GM19467 (cell line): ENCODE measurements around the gene CTU2.

Source experiments
- ATAC-seq: cut with Tn5 transposase; IDR thresholded peaks from one replicate; pipeline ENCODE4 v1.9.1; 2021; ENCODE audit warnings: mild to moderate bottlenecking, moderate library complexity; ENCODE audit not compliant: unreplicated experiment

Gene CTU2

GRCh38 chr16:88759245-88759975 is 53.1 kb downstream of the CTU2 start:
- no peak for ATAC-seq

- no peak for ATAC-seq
Measured at GRCh38 chr16:88759976-88760350, 53.7 kb downstream of the CTU2 start.

GRCh38 chr16:88760424-88761142 is 54.3 kb downstream of the CTU2 start:
- ATAC-seq: no peak

GRCh38 chr16:88761143-88761534 is 54.8 kb downstream of the CTU2 start:
- no peak for ATAC-seq

GRCh38 chr16:88761830-88762229 is 55.5 kb downstream of the CTU2 start:
- no peak for ATAC-seq

GRCh38 chr16:88762258-88762870 is 56.1 kb downstream of the CTU2 start:
- no peak for ATAC-seq

- no peak for ATAC-seq
Measured at GRCh38 chr16:88762941-88763340, 56.6 kb downstream of the CTU2 start.

GRCh38 chr16:88763502-88764053 is 57.3 kb downstream of the CTU2 start:
- no peak for ATAC-seq

- ATAC-seq: no peak
Measured at GRCh38 chr16:88764080-88764479, 57.8 kb downstream of the CTU2 start.

- no peak for ATAC-seq
Measured at GRCh38 chr16:88764913-88765349, 58.6 kb downstream of the CTU2 start.
